ENCODE measurements around the gene FOXF1. TPM values are rescaled to one million over a fixed set of nuclear protein-coding genes. Genes with fewer than 3 reads are reported as not detected.

FOXF1 gene
- polyA plus RNA-seq, 3 donors: not detected

GRCh38 chr16:86490859-86491639, 19.3 kb upstream of the FOXF1 start:
- no peak overlapping the region for H3K27ac ChIP-seq (ENCODE audit: low read depth in 1 of 2, low read length in 2 of 2)
- TF ChIP-seq, protein P1, sequence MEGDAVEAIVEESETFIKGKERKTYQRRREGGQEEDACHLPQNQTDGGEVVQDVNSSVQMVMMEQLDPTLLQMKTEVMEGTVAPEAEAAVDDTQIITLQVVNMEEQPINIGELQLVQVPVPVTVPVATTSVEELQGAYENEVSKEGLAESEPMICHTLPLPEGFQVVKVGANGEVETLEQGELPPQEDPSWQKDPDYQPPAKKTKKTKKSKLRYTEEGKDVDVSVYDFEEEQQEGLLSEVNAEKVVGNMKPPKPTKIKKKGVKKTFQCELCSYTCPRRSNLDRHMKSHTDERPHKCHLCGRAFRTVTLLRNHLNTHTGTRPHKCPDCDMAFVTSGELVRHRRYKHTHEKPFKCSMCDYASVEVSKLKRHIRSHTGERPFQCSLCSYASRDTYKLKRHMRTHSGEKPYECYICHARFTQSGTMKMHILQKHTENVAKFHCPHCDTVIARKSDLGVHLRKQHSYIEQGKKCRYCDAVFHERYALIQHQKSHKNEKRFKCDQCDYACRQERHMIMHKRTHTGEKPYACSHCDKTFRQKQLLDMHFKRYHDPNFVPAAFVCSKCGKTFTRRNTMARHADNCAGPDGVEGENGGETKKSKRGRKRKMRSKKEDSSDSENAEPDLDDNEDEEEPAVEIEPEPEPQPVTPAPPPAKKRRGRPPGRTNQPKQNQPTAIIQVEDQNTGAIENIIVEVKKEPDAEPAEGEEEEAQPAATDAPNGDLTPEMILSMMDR (IDR thresholded peaks at IDR 0.05): no peak
- Mint-ChIP-seq H3K4me1 (no peaks in the 10 kb centered on the region), H3K27ac (no peak overlapping the region), H3K4me3 (peak overlapping the region in 1 of 2 donors; percentile 5), H3K27me3 (ENCODE audit: low read depth in 3 of 3) (peaks cover 59 to 68% (median 63%) of the 10 kb centered on the region in 3 donors), H3K36me3 (no peaks in the 10 kb centered on the region), H3K9me3 (peaks cover 0 to 3% (median 0%) of the 10 kb centered on the region in 7 donors)
- no peaks in the 10 kb centered on the region for H3K79me2 ChIP-seq (ENCODE audit: insufficient read depth, low read length)
- H3K4me1 ChIP-seq (ENCODE audit: control insufficient read depth in 1 of 2, insufficient read depth in 2 of 2, low read length in 2 of 2): no peaks in the 10 kb centered on the region
- no peaks in the 10 kb centered on the region for H4K20me1 ChIP-seq (ENCODE audit: insufficient read depth, low read length)
- DNase-seq: no peak
- H3K36me3 ChIP-seq (replicated peaks in 1 of 2; ENCODE audit: control insufficient read depth in 1 of 2, insufficient read depth in 2 of 2, low read length in 2 of 2): no peaks in the 10 kb centered on the region
- 86% methylated on average over 9 of the region's 13 CpGs for WGBS (ENCODE audit: insufficient coverage)
- peaks cover 0 to 18% of the 10 kb centered on the region in 2 donors for H3K9me3 ChIP-seq (replicated peaks in 1 of 2; ENCODE audit: control insufficient read depth in 1 of 2, insufficient read depth in 1 of 2, low read length in 2 of 2)
- intact Hi-C loops (cut with micrococcal nuclease): no loop called here
- no peak overlapping the region for H3K4me2 ChIP-seq (replicated peaks; ENCODE audit: extremely low read depth, low read length, poor library complexity, severe bottlenecking)
- H2AFZ ChIP-seq (ENCODE audit: insufficient read depth, low read depth, low read length, poor library complexity, severe bottlenecking): no peak overlapping the region
- no peak overlapping the region for H3K4me3 ChIP-seq (replicated peaks in 1 of 3; ENCODE audit: low read depth in 2 of 3, low read length in 3 of 3)
- H3K27me3 ChIP-seq (ENCODE audit: control insufficient read depth in 2 of 2, insufficient read depth in 2 of 2, low read length in 2 of 2): peaks cover 35 to 57% of the 10 kb centered on the region in 2 donors
- no peak overlapping the region for H3K9ac ChIP-seq (ENCODE audit: insufficient read depth, low read length, poor library complexity, severe bottlenecking)

DNA sequence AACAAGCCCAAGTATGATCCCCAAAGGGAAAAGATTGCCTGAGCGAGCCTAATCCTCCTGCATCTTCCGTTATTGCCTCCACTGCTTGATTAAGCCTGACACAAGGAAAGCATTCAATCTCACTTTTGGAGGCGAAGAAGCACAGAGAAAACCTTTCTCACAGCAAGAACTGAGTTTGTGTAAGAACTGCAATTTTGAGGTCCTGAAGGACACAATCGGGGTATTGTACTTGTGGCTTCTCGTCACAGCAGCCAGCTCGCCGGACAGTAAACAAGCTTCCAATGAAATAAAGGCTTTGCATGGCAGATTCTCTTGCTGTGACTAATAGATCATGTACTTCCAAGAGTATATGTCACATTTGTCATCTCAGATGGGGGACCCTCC, 18.7 kb upstream of the FOXF1 start:
- 79% methylated on average over 6 of the region's 7 CpGs for WGBS (ENCODE audit: insufficient coverage)
- no peaks in the 10 kb centered on the region for H3K79me2 ChIP-seq (ENCODE audit: insufficient read depth, low read length)
- H3K27ac Mint-ChIP-seq: no peak overlapping the region
- H3K4me2 ChIP-seq (replicated peaks; ENCODE audit: extremely low read depth, low read length, poor library complexity, severe bottlenecking): no peak overlapping the region
- no peak overlapping the region for H3K9ac ChIP-seq (ENCODE audit: insufficient read depth, low read length, poor library complexity, severe bottlenecking)
- H3K9me3 ChIP-seq (replicated peaks in 1 of 2; ENCODE audit: control insufficient read depth in 1 of 2, insufficient read depth in 1 of 2, low read length in 2 of 2): peaks cover 0 to 18% of the 10 kb centered on the region in 2 donors
- H3K36me3 ChIP-seq (replicated peaks in 1 of 2; ENCODE audit: control insufficient read depth in 1 of 2, insufficient read depth in 2 of 2, low read length in 2 of 2): no peaks in the 10 kb centered on the region
- no peak overlapping the region for H3K4me3 ChIP-seq (replicated peaks in 1 of 3; ENCODE audit: low read depth in 2 of 3, low read length in 3 of 3)
- no peak overlapping the region for H2AFZ ChIP-seq (ENCODE audit: insufficient read depth, low read depth, low read length, poor library complexity, severe bottlenecking)
- H3K4me1 Mint-ChIP-seq: no peaks in the 10 kb centered on the region
- H3K9me3 Mint-ChIP-seq: peaks cover 0 to 5% (median 0%) of the 10 kb centered on the region in 7 donors
- no peak overlapping the region for H3K27ac ChIP-seq (ENCODE audit: low read depth in 1 of 2, low read length in 2 of 2)
- DNase-seq: no peak
- peaks cover 60 to 70% (median 67%) of the 10 kb centered on the region in 3 donors for H3K27me3 Mint-ChIP-seq (ENCODE audit: low read depth in 3 of 3)
- no peaks in the 10 kb centered on the region for H3K36me3 Mint-ChIP-seq
- no peaks in the 10 kb centered on the region for H4K20me1 ChIP-seq (ENCODE audit: insufficient read depth, low read length)
- H3K4me1 ChIP-seq (ENCODE audit: control insufficient read depth in 1 of 2, insufficient read depth in 2 of 2, low read length in 2 of 2): no peaks in the 10 kb centered on the region
- peaks cover 40 to 63% of the 10 kb centered on the region in 2 donors for H3K27me3 ChIP-seq (ENCODE audit: control insufficient read depth in 2 of 2, insufficient read depth in 2 of 2, low read length in 2 of 2)
- no peak overlapping the region for H3K4me3 Mint-ChIP-seq
- TF ChIP-seq, protein P1 (IDR thresholded peaks at IDR 0.05): no peak
- intact Hi-C loops (cut with micrococcal nuclease): no loop called here
